ENCODE results near the gene PPP1R10.

Gene PPP1R10

DNA sequence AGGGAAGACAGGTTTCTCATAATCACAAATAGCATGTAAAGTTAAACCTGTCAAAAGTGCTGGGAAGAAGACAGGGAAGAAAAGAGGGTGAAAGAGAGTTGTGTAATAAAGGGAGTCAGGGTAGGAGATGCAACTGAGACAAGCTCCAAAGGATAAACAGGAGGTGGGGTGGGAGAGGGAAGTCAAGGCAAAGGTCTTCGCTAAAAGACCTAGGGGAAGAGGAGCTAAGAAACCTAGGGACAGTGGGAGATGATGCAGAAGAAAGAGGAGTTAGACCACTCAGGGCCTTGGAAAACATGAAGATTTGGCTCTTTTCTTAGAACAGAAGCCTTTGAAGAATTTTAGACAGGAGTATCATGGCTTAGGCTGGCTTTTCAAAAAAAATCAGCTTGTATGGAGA is 52.9 kb downstream of the PPP1R10 start:
- TF ChIP-seq POLR2AphosphoS5 (IDR thresholded peaks at IDR 0.05; ENCODE audit: borderline replicate concordance, low read depth, low read length) (no peak), EZH2 (IDR thresholded peaks at IDR 0.05) (no peak), FOXP2 (optimal IDR thresholded peaks at IDR 0.05; ENCODE audit: control extremely low read depth, extremely low read length, insufficient read depth) (no peak)
- Histone ChIP-seq H3K9ac (ENCODE audit: insufficient read length) (no peak overlapping the region), H3K27ac (no peak overlapping the region), H3K36me3 (ENCODE audit: insufficient read depth, low read length) (peaks cover 33% of the 10 kb centered on the region), H3K4me3 (no peak overlapping the region), H3K9me3 (ENCODE audit: low read depth, low read length) (no peaks in the 10 kb centered on the region)
- DNase-seq (ENCODE audit: low read depth, low spot score), result no peak

DNA sequence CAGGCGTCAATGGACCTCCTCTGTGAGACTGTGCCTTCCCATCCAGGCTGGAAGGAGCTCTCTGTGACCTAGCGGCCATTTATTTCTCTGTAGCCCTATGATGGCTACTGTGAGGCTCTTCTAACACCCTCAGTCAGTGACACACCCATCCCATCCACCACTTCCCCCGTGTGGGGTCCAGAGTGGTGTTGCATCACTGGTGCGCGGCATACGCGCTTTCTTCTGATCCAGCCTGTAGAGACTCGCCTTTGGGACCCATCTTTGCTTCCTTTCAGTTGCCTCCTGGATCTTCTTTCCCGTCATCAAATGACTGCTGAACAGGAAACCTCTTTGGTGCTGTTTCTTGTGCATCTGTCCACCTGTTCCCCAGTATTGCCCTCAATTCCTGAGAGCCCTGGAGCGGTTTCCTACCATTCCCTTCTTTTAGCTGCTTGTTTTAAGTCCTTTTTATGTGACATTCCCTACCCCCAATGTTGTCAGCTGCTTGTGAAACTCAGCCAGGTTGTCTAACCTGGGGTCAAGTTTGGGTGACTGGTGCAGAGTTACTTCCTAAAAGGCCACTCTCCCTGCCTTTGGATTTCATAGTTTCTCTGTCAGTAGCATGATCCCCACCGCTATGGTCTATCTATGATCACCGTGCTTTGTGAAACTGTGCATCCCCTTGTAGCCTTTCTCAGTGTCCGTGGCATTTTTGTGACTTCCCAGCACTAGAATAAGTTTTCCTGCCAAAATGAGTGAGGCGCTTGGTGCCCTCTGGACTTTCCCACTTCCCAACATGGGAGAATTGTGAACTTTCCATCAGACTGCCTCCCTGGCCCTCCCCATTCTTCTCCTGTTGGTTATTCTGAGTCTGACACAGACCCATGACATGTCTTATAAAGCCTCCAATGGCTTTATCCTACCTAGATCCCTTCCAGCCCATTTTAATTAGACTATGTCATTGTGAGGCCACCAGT is 54.3 kb downstream of the PPP1R10 start:
- no peak overlapping the region for H3K9ac ChIP-seq (ENCODE audit: insufficient read length)
- no peak for DNase-seq (ENCODE audit: low read depth, low spot score)
- TF ChIP-seq EZH2 (IDR thresholded peaks at IDR 0.05), result no peak
- no peak for TF ChIP-seq FOXP2 (optimal IDR thresholded peaks at IDR 0.05; ENCODE audit: control extremely low read depth, extremely low read length, insufficient read depth)
- no peak; the same call in 1 of the 2 replicates for TF ChIP-seq POLR2AphosphoS5 (IDR thresholded peaks at IDR 0.05; ENCODE audit: borderline replicate concordance, low read depth, low read length)

DNA sequence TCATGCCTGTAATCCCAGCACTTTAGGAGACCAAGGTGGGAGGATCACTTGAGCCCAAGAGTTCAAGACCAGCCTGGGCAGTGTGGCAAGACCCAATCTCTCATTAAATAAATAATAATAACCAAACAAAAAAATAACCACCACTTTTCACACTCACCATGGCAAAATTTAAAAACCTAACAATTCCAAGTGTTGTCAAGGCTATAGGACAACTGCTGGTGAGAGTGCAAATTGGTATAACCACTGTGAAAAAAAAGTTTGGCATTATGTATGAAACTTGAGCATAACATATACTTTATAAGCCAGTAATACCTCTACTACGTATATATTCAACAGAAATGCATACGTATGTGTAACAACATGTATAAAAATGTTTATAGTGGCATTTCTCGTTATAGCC is 56.1 kb downstream of the PPP1R10 start:
- no peak for DNase-seq (ENCODE audit: low read depth, low spot score)
- Histone ChIP-seq H3K9me3 (ENCODE audit: low read depth, low read length) (no peaks in the 10 kb centered on the region), H3K27ac (no peak overlapping the region), H3K36me3 (ENCODE audit: insufficient read depth, low read length) (peaks cover 45% of the 10 kb centered on the region), H3K4me3 (no peak overlapping the region), H3K9ac (ENCODE audit: insufficient read length) (no peak overlapping the region)
- no peak for TF ChIP-seq POLR2AphosphoS5 (IDR thresholded peaks at IDR 0.05; ENCODE audit: borderline replicate concordance, low read depth, low read length)
- no peak for TF ChIP-seq FOXP2 (optimal IDR thresholded peaks at IDR 0.05; ENCODE audit: control extremely low read depth, extremely low read length, insufficient read depth)
- TF ChIP-seq EZH2 (IDR thresholded peaks at IDR 0.05), result no peak

More for the DNA sequence above, 54.3 kb downstream of the PPP1R10 start:
- peaks cover 45% of the 10 kb centered on the region for H3K36me3 ChIP-seq (ENCODE audit: insufficient read depth, low read length)
- no peaks in the 10 kb centered on the region for H3K9me3 ChIP-seq (ENCODE audit: low read depth, low read length)
- no peak overlapping the region for H3K4me3 ChIP-seq
- H3K27ac ChIP-seq, result no peak overlapping the region

DNA sequence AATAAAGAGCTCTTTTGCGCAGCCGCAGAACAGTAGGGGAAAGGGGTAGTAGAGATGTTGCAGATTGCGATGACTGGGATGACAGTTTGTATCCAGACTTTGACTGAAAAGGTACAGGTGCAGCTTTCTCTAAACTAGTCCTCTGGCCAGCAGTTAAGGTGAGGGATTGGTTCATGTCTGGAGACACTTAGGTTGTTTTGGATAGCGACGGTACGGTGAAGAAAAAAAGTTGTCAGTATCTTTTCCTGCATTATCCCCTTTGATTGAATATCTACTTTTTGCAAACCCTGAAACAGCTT is 59.4 kb downstream of the PPP1R10 start:
- DNase-seq (ENCODE audit: low read depth, low spot score), result no peak

DNA sequence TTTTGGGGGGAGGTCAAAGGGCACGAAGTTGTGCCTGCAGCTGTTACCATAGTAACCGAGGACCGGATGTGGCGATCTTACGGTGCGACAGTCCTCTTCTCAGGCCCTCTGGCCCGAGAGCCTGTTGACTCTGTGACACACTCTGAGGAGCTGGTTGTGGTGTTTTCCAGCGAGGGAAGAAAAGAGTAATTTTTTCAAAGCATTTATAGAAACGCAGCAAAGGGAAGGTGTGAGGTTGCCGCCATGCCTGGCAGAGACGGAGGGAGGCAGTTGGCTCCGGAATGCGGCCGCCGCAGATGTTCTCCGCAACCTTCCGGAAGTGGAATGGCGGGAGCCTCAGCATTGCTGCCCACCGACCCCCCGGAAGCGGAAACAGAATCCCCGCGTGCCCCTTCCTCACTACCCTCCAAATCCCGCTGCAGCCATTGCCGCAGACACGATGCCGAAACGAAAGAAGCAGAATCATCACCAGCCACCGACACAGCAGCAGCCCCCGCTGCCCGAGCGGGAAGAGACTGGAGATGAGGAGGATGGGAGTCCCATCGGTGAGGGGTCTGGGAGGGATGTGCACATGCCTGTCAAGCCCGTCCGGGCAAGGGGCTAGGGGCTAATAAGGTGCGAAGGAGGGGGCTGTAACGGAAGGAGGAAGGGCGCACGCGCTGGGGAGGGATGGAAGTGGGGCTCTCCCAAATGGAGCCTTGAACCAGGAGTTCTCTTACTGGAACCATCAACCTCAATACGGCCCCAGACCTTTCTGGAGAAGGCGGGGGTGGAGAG is 59.9 kb downstream of the PPP1R10 start, which contains the start of gene PRR3:
TSS of gene PRR3 (plus strand) at position 390 of the 777 bp plus-strand sequence. CDS start at position 440, 50 bp downstream.
- no peak for DNase-seq (ENCODE audit: low read depth, low spot score)
- TF ChIP-seq POLR2AphosphoS5 (IDR thresholded peaks at IDR 0.05; ENCODE audit: borderline replicate concordance, low read depth, low read length) (peak; percentile 98), EZH2 (IDR thresholded peaks at IDR 0.05) (no peak)
- Histone ChIP-seq H3K36me3 (ENCODE audit: insufficient read depth, low read length) (peaks cover 51% of the 10 kb centered on the region), H3K27ac (peak within 1 kb of the TSS; percentile 93), H3K9me3 (ENCODE audit: low read depth, low read length) (no peaks in the 10 kb centered on the region), H3K9ac (ENCODE audit: insufficient read length) (peak within 1 kb of the TSS; percentile 91), H3K4me3 (peak within 1 kb of the TSS; percentile 96)

More for the DNA sequence above, 59.4 kb downstream of the PPP1R10 start:
- Histone ChIP-seq H3K36me3 (ENCODE audit: insufficient read depth, low read length) (peaks cover 51% of the 10 kb centered on the region), H3K27ac (peak overlapping the region; percentile 93), H3K9ac (ENCODE audit: insufficient read length) (peak overlapping the region; percentile 91), H3K4me3 (peak overlapping the region; percentile 96), H3K9me3 (ENCODE audit: low read depth, low read length) (no peaks in the 10 kb centered on the region)
- TF ChIP-seq POLR2AphosphoS5 (IDR thresholded peaks at IDR 0.05; ENCODE audit: borderline replicate concordance, low read depth, low read length) (no peak), FOXP2 (optimal IDR thresholded peaks at IDR 0.05; ENCODE audit: control extremely low read depth, extremely low read length, insufficient read depth) (no peak), EZH2 (IDR thresholded peaks at IDR 0.05) (no peak)

DNA sequence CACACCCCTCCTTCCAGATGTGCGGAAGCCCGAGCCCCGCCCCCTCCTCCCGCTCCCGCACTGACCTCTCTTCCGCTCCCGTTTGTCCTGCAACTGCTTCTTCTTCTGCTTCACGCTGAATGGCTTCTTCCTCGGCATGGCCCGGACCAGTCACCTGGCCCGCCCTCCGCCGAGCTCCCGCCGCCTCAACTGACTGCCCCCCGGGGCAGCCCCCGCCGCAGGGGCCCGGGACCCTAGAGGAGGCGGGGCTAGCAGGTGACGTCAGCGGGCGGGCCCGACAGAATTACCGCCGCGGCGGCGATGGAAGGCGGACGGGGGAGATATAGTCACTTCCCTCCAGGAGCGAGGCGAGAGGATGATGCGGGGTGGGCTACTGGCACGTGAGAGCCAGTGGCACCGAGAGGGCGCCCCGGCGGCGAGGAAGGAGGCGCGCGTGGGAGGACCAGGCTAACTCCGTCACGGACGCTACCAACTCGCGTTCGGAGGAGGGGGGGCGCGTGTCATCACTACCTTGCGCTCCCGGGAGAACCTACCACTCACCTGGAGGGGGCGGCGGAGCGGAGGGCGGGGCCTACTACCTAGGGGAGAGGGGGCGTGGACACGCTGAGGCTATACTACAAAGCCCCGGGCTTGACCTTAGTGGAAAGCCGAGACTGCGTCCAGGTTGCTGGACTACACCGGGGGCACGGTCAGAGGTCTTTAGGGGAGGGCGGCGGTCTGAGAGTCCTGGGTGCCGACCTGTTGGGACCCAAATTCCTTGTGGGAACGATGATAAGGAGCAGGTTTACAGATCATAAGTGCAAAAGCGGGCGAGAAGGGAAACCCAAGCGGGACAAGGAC is 60.8 kb downstream of the PPP1R10 start, which contains the start of gene GNL1:
TSS of gene GNL1 (minus strand) at position 424 of the 840 bp plus-strand sequence. CDS start at position 138, 286 bp downstream.
- TF ChIP-seq POLR2AphosphoS5 (IDR thresholded peaks at IDR 0.05; ENCODE audit: borderline replicate concordance, low read depth, low read length) (peak; percentile 69; the same call in 1 of the 2 replicates), EZH2 (IDR thresholded peaks at IDR 0.05) (no peak)
- Histone ChIP-seq H3K9ac (ENCODE audit: insufficient read length) (peak within 1 kb of the TSS; percentile 91), H3K4me3 (peak within 1 kb of the TSS; percentile 96), H3K27ac (peak within 1 kb of the TSS; percentile 93), H3K36me3 (ENCODE audit: insufficient read depth, low read length) (peaks cover 54% of the 10 kb centered on the region), H3K9me3 (ENCODE audit: low read depth, low read length) (no peaks in the 10 kb centered on the region)
- DNase-seq (ENCODE audit: low read depth, low spot score), result no peak

DNA sequence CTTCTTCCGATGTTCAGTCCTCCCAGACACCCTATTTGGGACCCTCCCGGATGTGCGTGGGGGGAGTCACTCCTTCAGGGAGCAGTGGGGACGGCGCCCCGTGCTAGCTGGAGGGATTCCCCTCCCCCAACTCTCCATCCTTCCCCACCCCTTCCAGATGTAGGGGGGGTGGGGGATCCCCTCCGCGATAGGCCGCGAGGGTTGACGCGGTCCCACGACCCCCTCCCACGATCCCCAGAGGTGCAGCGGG is 61.3 kb downstream of the PPP1R10 start:
- Histone ChIP-seq H3K4me3 (peak overlapping the region; percentile 96), H3K27ac (peak overlapping the region; percentile 6; the same call in 1 of the 2 replicates), H3K36me3 (ENCODE audit: insufficient read depth, low read length) (peaks cover 54% of the 10 kb centered on the region), H3K9ac (ENCODE audit: insufficient read length) (peak overlapping the region; percentile 91), H3K9me3 (ENCODE audit: low read depth, low read length) (no peaks in the 10 kb centered on the region)
- no peak for TF ChIP-seq FOXP2 (optimal IDR thresholded peaks at IDR 0.05; ENCODE audit: control extremely low read depth, extremely low read length, insufficient read depth)
- no peak for TF ChIP-seq POLR2AphosphoS5 (IDR thresholded peaks at IDR 0.05; ENCODE audit: borderline replicate concordance, low read depth, low read length)
- no peak for TF ChIP-seq EZH2 (IDR thresholded peaks at IDR 0.05)
- no peak for DNase-seq (ENCODE audit: low read depth, low spot score)
